Left lobe of liver (tissue), 2 donors: ENCODE data around the gene ATXN7L1. TPM values are rescaled to one million over a fixed set of nuclear protein-coding genes. Genes with fewer than 3 reads are reported as not detected.

Source experiments
- ATAC-seq: fragments of 200-7000 bp; cut with Tn5 transposase; one replicate; pipeline ENCODE4 v1.9.1; 2020; ENCODE audit warnings: mild to moderate bottlenecking, moderate library complexity
- DNase-seq: peaks from one replicate; pipeline ENCODE4 v3.0.0-alpha.2; 2020; ENCODE audit warnings: low spot score
- total RNA-seq: library from RNA; stranded (reverse); gene quantifications from one replicate; pipeline ENCODE4 v1.2.1, GENCODE V29; 2021
- donor health status: DM: no; HTN: no; CAD: no; lungs with moderate emphysema.
- donor health status: DM: no; HTN: yes; CAD: no.

Gene ATXN7L1
- total RNA-seq, 1 donor from 2014 or later = 15.5 TPM

DNA sequence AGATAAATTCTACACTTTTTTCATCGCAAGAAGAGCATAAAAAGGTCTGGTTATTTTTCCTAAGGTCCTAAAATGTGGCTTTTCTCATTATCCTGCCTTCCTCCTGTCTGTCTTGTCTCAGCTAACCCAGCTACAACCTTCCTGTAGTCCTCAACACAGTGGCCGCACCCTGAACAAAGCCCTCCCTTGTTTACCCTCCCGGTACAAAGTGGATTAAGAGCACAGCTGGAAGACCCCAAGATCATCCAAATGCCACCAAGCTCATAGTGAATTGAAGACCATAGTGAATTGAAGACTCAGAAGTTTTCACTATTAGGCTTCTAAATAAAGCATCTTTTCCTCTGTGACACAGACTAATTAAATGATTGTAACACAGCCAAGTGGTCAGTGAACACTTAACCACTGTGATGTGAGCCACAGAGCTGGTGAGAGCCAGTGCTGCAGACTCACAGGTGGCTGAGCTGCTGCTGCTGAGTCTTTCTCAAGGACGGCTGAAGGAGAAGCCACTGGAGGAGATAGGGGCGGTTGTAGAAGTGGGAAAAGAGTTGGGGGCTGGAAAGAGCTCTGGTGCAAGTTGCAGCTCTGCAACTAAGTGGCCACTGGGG lies 123.6 kb downstream of the ATXN7L1 start:
- no peak for ATAC-seq

GRCh38 chr7:105751054-105751453 lies 125.3 kb downstream of the ATXN7L1 start:
- no peak for ATAC-seq
- DNase-seq = no peak

More for the DNA sequence above, 123.6 kb downstream of the ATXN7L1 start:
- no peak for DNase-seq

DNA sequence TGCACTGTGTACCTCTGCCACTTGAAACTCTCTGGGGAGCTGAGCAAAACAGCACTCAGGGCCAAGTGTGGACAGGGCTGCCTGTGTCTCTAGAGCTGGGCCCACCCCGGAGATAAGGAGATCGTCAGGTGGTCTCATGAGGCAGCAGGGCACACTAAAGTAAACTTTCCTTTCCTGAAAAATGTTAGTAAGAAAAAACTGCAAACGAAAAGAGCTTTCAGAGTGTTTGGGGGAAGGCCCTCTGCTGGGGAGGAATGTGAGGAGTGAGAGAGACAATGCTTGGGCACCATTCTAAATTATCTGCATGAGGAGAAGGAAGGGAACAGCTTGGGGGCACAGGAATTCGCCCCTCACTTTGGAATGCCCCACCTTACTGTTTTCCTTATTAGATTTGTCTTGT lies 127.7 kb downstream of the ATXN7L1 start:
- no peak for DNase-seq
- peak; percentile 31 for ATAC-seq

DNA sequence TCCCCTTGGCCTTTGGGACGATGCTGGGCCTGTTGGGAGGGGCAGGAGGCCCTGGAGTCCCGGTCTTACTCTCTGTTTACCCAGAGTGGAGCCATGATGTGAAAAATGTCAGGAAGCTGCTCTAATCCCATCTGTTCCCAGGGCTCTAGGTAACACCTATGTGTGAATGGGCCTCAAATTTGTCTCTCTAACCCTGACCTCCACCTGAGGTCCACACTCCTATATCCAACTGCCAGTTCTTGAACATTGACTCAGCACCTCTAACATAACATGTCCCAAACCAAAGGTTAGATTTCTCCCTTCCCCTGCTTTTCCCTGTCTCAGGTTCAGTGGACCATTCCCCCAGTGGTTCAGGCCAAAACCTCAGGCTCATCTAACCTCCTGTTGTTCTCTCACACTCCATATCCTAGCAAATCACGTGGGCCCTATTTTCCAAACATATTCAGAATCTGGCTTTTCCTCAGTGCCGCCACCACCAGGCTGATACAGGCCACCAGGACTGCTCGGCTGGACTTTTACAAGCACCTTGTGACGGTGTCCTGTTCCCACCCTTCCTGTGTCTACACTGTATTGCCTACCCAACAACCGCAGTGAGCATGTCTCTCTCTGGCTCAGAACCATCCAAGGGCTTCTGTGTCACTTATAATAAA lies 130.6 kb downstream of the ATXN7L1 start:
- DNase-seq (no peak), ATAC-seq (no peak)

DNA sequence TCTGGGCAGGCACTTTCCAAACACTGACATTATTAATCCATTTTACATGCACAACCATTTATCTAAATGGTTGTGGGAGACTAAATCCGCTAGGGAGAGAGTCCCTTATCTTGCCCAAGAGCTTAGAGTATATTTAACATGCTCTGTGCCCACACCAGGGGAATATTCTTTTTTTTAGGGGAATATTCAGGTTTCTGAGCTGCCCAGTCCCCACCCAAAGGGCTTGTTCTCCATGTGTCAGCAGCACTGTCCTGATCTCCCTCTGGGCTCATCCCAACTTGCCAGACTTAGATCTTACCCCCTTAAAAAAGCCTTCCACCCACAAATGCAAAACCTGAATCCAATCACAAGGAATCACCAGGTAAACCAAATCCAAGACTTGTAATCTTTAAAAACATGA lies 132.1 kb downstream of the ATXN7L1 start:
- ATAC-seq (no peak), DNase-seq (no peak)

GRCh38 chr7:105743351-105744090 lies 132.9 kb downstream of the ATXN7L1 start:
- ATAC-seq = peak; percentile 29
- no peak for DNase-seq

DNA sequence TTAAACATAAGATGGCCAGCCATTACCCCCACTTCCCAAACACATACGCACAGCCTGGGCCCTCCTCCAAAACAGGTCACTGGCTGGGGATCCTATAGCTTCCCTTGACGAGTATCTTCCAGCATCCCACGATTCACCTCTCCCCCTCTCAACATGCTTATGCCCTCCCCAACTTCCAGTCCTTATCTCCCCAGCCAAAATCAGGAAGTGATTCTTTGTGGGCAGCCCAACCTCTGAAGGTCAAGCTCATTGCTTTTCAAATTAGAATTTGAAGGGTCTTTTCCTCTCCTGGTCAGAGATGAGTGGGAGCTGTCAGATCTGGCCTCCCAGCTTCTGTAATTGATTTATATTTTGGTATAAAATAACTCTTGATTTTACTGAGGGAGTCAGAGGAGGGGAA lies 133.6 kb downstream of the ATXN7L1 start:
- DNase-seq (no peak), ATAC-seq (no peak)

DNA sequence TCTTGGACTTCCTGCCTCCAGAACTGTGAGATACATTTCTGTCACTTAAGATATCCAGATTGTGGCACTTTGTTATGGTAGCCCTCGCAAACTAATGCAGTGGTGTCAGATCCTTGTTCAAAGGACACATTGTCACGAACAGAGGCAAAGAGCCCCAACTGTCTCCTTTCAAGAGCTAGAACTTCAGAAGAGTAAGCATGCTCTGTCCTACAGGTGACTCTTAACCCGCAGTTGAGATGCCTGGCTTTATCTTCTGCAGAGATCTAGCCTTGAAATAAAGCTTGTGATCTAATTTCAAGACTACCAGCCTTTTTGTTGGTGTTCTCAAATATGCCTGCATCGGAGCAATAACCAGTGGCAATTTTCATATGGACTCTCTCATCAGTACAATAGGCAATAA lies 134.4 kb downstream of the ATXN7L1 start:
- ATAC-seq = no peak
- DNase-seq = no peak

DNA sequence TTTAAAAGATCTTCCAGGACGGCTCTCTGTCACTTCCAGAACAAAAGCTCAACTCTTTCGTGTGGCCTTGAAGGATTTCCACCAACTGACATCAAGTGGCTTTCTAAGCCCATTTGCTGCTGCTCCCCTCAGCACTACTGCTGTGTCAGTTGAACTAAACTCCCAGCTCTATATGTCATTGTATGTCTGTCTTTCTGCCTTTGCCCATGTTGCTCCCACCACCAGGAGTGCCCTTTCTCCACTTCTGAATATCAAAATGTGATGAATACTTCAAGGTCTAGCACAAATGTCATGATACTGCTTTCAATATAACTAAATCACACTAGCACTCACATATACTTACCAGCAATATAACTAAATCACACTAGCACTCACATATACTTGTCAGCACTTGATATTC lies 138.3 kb downstream of the ATXN7L1 start:
- ATAC-seq (no peak), DNase-seq (no peak)

DNA sequence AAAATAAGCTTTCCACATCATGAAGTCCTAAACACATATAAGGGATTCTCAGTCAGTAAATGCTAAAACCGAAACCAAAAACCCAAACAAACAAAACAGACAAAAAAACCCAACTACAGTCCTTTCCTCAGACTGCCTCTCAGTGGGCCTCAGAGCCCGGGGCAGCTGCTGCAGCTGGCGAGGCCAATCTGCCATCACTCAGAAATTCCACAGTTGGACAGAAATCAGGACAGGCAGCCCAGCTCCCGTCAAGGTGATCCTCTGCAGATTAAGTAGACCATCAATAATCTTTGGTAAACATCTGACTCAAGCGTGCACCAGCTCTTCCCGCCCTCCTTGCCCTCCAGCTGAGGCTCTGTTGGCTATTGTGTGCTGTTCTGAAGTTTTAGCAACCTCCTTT lies 142.2 kb downstream of the ATXN7L1 start:
- ATAC-seq (no peak), DNase-seq (no peak)

DNA sequence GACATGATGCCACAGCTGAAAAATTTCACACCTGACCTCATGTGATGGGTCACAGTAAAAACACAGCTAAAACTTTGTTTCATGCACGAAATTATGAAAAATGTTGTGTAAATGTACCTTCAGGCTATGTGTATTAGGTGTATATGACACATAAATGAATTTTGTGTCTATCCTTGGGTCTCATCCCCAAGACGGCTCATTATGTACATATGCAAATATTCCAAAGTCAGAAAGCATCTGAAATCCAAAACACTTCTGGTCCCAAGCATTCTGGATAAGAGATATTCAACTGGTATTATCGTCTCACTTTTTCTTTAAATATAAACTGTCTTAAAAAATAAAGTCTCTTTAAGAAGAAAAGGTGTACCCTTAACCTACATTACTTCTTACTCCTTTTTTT lies 145.4 kb downstream of the ATXN7L1 start:
- ATAC-seq (no peak), DNase-seq (no peak)

- ATAC-seq (no peak), DNase-seq (no peak)
Observed at GRCh38 chr7:105728028-105728427, 148.4 kb downstream of the ATXN7L1 start.

GRCh38 chr7:105724688-105725087 lies 151.7 kb downstream of the ATXN7L1 start:
- ATAC-seq (no peak), DNase-seq (no peak)

DNA sequence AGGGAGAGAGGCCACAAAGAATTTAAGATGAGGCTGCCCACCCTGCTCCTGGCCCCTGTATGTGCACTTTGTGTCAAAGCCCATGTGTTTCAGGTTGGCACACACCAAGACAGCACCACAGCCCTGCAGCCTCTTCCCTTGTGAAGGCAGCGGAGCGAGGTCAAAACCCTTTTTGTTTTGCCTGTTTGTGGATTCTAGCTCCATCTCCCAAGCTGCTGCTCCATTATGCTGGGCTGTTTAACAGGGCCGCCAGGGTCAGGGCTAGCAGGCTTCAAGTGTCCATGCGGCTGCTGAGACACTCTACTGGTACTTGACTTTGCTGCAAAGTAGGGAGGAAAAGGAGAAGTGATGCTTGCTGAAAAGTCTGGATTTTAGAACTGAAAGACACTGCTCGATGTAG lies 152.8 kb downstream of the ATXN7L1 start:
- ATAC-seq = no peak
- DNase-seq = no peak

GRCh38 chr7:105721571-105722104 lies 154.8 kb downstream of the ATXN7L1 start:
- DNase-seq (no peak), ATAC-seq (no peak)

DNA sequence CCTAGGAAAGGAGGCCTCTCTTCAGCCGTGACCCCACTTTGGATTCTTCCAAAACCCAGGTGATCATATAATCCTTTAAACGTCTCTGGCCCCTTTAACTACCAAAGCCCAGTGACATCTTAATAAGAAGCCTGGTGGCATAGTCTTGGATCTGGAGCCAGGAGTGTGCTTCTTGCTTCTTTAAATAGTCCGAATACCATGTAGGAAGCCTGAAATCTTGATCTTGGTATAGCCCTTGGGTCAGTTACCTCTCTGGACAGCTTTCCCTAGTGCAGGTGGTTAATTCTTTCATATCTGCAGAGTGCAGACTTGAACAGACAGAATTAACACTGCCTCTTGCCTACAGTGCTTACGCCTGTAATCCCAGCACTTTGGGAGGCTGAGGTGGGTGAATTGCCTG lies 156.5 kb downstream of the ATXN7L1 start:
- no peak for DNase-seq
- ATAC-seq = no peak

GRCh38 chr7:105719395-105719794 lies 157.0 kb downstream of the ATXN7L1 start:
- DNase-seq (no peak), ATAC-seq (no peak)

DNA sequence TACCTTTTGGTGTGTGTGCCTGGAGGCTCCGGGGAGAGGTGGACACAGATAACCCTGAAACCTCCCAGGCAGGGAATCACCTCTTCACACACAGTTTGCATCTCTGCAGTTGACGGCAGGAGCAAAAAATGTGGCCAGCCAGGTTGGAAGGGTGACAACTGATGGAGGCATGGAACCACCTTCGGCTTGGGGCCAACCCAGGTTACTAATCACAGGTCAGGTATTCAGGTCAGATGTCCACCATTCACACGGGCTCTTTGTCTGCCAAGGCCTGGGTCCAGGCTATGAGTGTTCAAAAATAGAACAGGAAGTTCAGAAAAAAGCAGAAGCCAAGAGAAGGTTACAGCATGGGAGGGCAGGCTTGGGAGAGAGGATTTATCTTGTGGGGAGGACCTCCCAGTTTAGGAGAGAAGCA lies 157.9 kb downstream of the ATXN7L1 start:
- DNase-seq (peak; percentile 69), ATAC-seq (peak; percentile 77)

GRCh38 chr7:105715528-105715927 lies 160.9 kb downstream of the ATXN7L1 start:
- DNase-seq = no peak
- ATAC-seq = no peak

DNA sequence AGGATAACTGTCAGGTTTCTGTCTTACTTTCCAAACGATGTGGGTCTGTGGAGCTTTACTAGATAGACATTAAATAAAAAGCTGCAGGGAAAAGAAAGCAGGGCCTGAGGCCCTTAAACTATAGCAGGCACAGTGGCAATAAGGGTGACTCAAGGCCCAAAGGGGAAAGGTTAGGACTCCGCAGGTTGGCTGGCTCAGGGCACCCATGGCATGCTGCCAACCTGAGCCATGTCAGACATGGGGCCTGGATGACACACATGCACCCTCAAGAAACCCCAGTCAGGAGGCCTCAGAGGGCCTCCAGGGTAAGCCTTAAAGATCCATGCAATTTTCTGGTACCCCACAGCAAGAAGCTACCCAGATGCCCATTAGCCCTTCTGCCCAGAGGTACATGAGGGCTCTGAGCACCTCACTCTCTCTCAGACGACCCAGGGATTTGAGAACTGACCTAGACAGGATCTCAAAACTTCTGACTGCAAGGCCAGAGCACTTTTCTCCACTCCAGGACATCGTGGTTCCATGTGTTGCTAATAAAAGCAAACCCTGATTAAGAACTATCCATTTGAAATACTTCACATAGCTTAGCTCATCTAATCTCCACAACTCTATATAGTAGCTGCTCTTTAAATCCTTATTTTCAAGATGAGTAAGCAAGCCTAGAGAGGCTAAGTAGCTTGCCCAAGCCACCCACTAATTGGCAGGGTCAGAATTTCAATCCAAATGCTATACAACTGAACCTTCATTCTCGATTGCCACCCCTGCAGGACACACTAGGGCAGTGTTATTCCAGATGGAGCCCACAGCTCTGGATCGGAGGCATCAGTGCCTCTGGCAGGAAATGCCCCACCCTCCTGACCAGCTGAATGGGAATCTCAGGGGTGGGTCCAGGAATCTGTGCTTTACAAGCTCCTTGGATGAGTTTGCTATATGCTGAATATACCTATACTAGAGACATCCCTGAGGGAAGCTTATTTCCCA lies 162.6 kb downstream of the ATXN7L1 start:
- DNase-seq (no peak), ATAC-seq (peak; percentile 58)

DNA sequence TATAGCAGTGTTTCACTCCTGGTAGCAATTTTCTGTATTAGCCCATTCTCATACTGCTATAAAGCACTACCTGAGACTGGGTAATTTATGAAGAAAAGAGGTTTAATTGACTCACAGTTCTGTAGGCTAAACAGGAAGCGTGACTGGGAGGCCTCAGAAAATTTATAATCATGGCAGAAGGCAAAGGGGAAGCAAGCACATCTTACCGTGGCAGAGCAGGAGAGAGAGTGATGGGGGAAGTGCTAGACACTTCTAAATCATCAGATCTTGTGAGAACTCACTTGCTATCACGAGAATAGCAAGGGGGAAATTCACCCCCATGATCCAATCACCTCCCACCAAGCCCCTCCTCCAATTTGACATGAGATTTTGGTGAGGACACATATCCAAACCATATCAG lies 163.5 kb downstream of the ATXN7L1 start:
- DNase-seq = no peak
- ATAC-seq = no peak
